BLaER1 (cell line): Measurements from ENCODE around the gene RRH.

Experiments
- H3K27ac ChIP-seq: shearing (Covaris generic); formaldehyde crosslinking; 2 replicates; pipeline ENCODE4 v1.8.1; 2022
- H3K27me3 ChIP-seq: shearing (Covaris generic); formaldehyde crosslinking; 2 replicates; pipeline ENCODE4 v1.8.1; 2022
- H3K36me3 ChIP-seq: shearing (Covaris generic); formaldehyde crosslinking; 2 replicates; pipeline ENCODE4 v1.8.1; 2022
- H3K4me1 ChIP-seq: shearing (Covaris generic); formaldehyde crosslinking; 2 replicates; pipeline ENCODE4 v1.8.1; 2022
- H3K4me2 ChIP-seq: shearing (Covaris generic); formaldehyde crosslinking; 2 replicates; pipeline ENCODE4 v1.8.1; 2022
- H3K4me3 ChIP-seq: shearing (Covaris generic); formaldehyde crosslinking; 2 replicates; pipeline ENCODE4 v1.8.1; 2022
- H3K9ac ChIP-seq: shearing (Covaris generic); formaldehyde crosslinking; 2 replicates; pipeline ENCODE4 v1.8.1; 2022
- H3K9me3 ChIP-seq: shearing (Covaris generic); formaldehyde crosslinking; 2 replicates; pipeline ENCODE4 v1.8.1; 2022
- H4K20me1 ChIP-seq: shearing (Covaris generic); formaldehyde crosslinking; 2 replicates; pipeline ENCODE4 v1.8.1; 2022
- Cebpa-rat ChIP-seq: shearing (Covaris generic); IDR thresholded peaks from 2 replicates; pipeline ENCODE4 v1.8.1; 2022

Gene RRH

GRCh38 chr4:109810552-109811387 is 17.0 kb upstream of the RRH start:
- no peak overlapping the region for H3K4me3 ChIP-seq
- no peaks in the 10 kb centered on the region for H3K9me3 ChIP-seq
- no peaks in the 10 kb centered on the region for H3K27me3 ChIP-seq
- no peak for TF ChIP-seq Cebpa-rat
- no peak overlapping the region for H3K27ac ChIP-seq
- H3K4me2 ChIP-seq = no peak overlapping the region
- peaks cover 7% of the 10 kb centered on the region for H3K4me1 ChIP-seq
- H3K36me3 ChIP-seq = no peaks in the 10 kb centered on the region
- H4K20me1 ChIP-seq = no peaks in the 10 kb centered on the region
- no peak overlapping the region for H3K9ac ChIP-seq

- Histone ChIP-seq H3K9me3 (no peaks in the 10 kb centered on the region), H3K27me3 (no peaks in the 10 kb centered on the region), H3K27ac (no peak overlapping the region), H3K4me2 (no peak overlapping the region), H4K20me1 (no peaks in the 10 kb centered on the region), H3K4me3 (no peak overlapping the region), H3K4me1 (peaks cover 13% of the 10 kb centered on the region), H3K36me3 (no peaks in the 10 kb centered on the region), H3K9ac (no peak overlapping the region)
- no peak for TF ChIP-seq Cebpa-rat
Observed at GRCh38 chr4:109811707-109812106, 16.1 kb upstream of the RRH start.

GRCh38 chr4:109815151-109816081 is 12.4 kb upstream of the RRH start, which contains the start of gene GAR1:
GAR1 (plus strand) TSS chr4:109815762; CDS start chr4:109816165, 403 bp downstream.
- Histone ChIP-seq H3K27me3 (no peaks in the 10 kb centered on the region), H3K36me3 (peaks cover 32% of the 10 kb centered on the region), H3K4me3 (peak within 1 kb of the TSS; percentile 90), H3K4me1 (peaks cover 28% of the 10 kb centered on the region), H3K4me2 (peak within 1 kb of the TSS; percentile 74), H3K27ac (peak within 1 kb of the TSS; percentile 84), H3K9me3 (no peaks in the 10 kb centered on the region), H4K20me1 (peaks cover 10% of the 10 kb centered on the region; the same call in 1 of the 2 replicates), H3K9ac (peak within 1 kb of the TSS; percentile 88)
- TF ChIP-seq Cebpa-rat = no peak

GRCh38 chr4:109816082-109816442 is 11.7 kb upstream of the RRH start:
- peak overlapping the region; percentile 84 for H3K27ac ChIP-seq

GRCh38 chr4:109816894-109817293 is 10.9 kb upstream of the RRH start:
- Histone ChIP-seq H3K27ac (no peak overlapping the region), H3K4me3 (peak overlapping the region; percentile 90), H3K36me3 (peaks cover 46% of the 10 kb centered on the region), H3K27me3 (no peaks in the 10 kb centered on the region), H3K4me1 (peaks cover 28% of the 10 kb centered on the region), H3K9ac (peak overlapping the region; percentile 88), H4K20me1 (peaks cover 17% of the 10 kb centered on the region; the same call in 1 of the 2 replicates), H3K9me3 (no peaks in the 10 kb centered on the region), H3K4me2 (peak overlapping the region; percentile 74)
- no peak for TF ChIP-seq Cebpa-rat

More at GRCh38 chr4:109816082-109816442, 11.7 kb upstream of the RRH start:
- peak overlapping the region; percentile 90 for H3K4me3 ChIP-seq
- TF ChIP-seq Cebpa-rat = no peak
- peak overlapping the region; percentile 74 for H3K4me2 ChIP-seq
- H4K20me1 ChIP-seq = peaks cover 12% of the 10 kb centered on the region; the same call in 1 of the 2 replicates
- no peaks in the 10 kb centered on the region for H3K27me3 ChIP-seq
- H3K9me3 ChIP-seq = no peaks in the 10 kb centered on the region
- H3K36me3 ChIP-seq = peaks cover 38% of the 10 kb centered on the region
- H3K9ac ChIP-seq = peak overlapping the region; percentile 88
- H3K4me1 ChIP-seq = peaks cover 28% of the 10 kb centered on the region

GRCh38 chr4:109818268-109818667 is 9.5 kb upstream of the RRH start:
- Histone ChIP-seq H3K27ac (no peak overlapping the region), H3K9me3 (no peaks in the 10 kb centered on the region), H3K36me3 (peaks cover 59% of the 10 kb centered on the region), H3K4me1 (peaks cover 28% of the 10 kb centered on the region), H3K27me3 (no peaks in the 10 kb centered on the region), H3K9ac (no peak overlapping the region), H4K20me1 (peaks cover 23% of the 10 kb centered on the region), H3K4me2 (no peak overlapping the region), H3K4me3 (no peak overlapping the region)
- no peak for TF ChIP-seq Cebpa-rat

- no peaks in the 10 kb centered on the region for H3K9me3 ChIP-seq
- H3K9ac ChIP-seq = no peak overlapping the region
- H3K27ac ChIP-seq = no peak overlapping the region
- peaks cover 26% of the 10 kb centered on the region for H4K20me1 ChIP-seq
- no peak for TF ChIP-seq Cebpa-rat
- no peak overlapping the region for H3K4me3 ChIP-seq
- no peak overlapping the region for H3K4me2 ChIP-seq
- peaks cover 69% of the 10 kb centered on the region for H3K36me3 ChIP-seq
- H3K27me3 ChIP-seq = no peaks in the 10 kb centered on the region
- H3K4me1 ChIP-seq = peaks cover 21% of the 10 kb centered on the region
Observed at GRCh38 chr4:109820563-109820962, 7.2 kb upstream of the RRH start.

- no peak overlapping the region for H3K9ac ChIP-seq
- H3K27ac ChIP-seq = no peak overlapping the region
- H3K4me3 ChIP-seq = no peak overlapping the region
- no peak overlapping the region for H3K4me2 ChIP-seq
- H3K27me3 ChIP-seq = no peaks in the 10 kb centered on the region
- H3K4me1 ChIP-seq = peaks cover 21% of the 10 kb centered on the region
- H3K36me3 ChIP-seq = peaks cover 75% of the 10 kb centered on the region
- peaks cover 26% of the 10 kb centered on the region for H4K20me1 ChIP-seq
- no peak for TF ChIP-seq Cebpa-rat
- H3K9me3 ChIP-seq = no peaks in the 10 kb centered on the region
Observed at GRCh38 chr4:109821185-109821584, 6.6 kb upstream of the RRH start.

- Histone ChIP-seq H3K27me3 (no peaks in the 10 kb centered on the region), H3K27ac (no peak overlapping the region)
Observed at GRCh38 chr4:109826719-109827118, 1.1 kb upstream of the RRH start.

GRCh38 chr4:109833756-109834155 is 6.0 kb downstream of the RRH start:
- Histone ChIP-seq H3K36me3 (no peaks in the 10 kb centered on the region), H3K27me3 (no peaks in the 10 kb centered on the region), H3K4me2 (no peak overlapping the region), H3K9ac (no peak overlapping the region), H3K4me3 (no peak overlapping the region), H3K9me3 (no peaks in the 10 kb centered on the region), H3K27ac (no peak overlapping the region), H3K4me1 (no peaks in the 10 kb centered on the region), H4K20me1 (no peaks in the 10 kb centered on the region)
- TF ChIP-seq Cebpa-rat = no peak

More at GRCh38 chr4:109826719-109827118, 1.1 kb upstream of the RRH start:
- Histone ChIP-seq H3K9ac (no peak overlapping the region), H4K20me1 (peaks cover 9% of the 10 kb centered on the region), H3K4me3 (no peak overlapping the region), H3K4me1 (no peaks in the 10 kb centered on the region), H3K36me3 (peaks cover 34% of the 10 kb centered on the region), H3K4me2 (no peak overlapping the region), H3K9me3 (no peaks in the 10 kb centered on the region)
- no peak for TF ChIP-seq Cebpa-rat
